HG03378 (cell line): ENCODE results near the gene NDUFV2.

Experiments
- ATAC-seq: cut with Tn5 transposase; IDR thresholded peaks from one replicate; pipeline ENCODE4 v1.9.1; 2021; ENCODE audit warnings: mild to moderate bottlenecking, moderate library complexity; ENCODE audit not compliant: unreplicated experiment

The NDUFV2 gene

GRCh38 chr18:9113468-9114149 is 11.1 kb downstream of the NDUFV2 start:
- ATAC-seq, result no peak

DNA sequence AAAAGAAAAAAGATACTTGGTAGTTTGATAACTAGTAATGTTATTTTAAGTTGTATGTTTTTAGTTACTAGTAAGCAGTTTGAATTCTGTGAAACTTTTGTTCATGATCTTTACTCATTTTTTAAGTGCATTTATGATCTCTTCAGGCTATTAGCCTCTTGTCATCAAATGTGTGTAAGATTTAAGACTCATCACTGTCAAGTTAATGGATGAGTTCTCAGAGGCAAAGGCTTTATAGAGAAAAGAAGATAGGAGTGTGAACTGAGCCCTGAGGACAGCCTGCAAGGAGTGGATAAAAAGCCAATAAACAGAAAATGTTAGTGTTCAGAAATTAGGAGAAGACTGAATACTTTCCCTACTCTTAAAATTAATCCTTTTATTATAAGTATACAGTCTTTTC is 13.5 kb downstream of the NDUFV2 start:
- ATAC-seq, result no peak

DNA sequence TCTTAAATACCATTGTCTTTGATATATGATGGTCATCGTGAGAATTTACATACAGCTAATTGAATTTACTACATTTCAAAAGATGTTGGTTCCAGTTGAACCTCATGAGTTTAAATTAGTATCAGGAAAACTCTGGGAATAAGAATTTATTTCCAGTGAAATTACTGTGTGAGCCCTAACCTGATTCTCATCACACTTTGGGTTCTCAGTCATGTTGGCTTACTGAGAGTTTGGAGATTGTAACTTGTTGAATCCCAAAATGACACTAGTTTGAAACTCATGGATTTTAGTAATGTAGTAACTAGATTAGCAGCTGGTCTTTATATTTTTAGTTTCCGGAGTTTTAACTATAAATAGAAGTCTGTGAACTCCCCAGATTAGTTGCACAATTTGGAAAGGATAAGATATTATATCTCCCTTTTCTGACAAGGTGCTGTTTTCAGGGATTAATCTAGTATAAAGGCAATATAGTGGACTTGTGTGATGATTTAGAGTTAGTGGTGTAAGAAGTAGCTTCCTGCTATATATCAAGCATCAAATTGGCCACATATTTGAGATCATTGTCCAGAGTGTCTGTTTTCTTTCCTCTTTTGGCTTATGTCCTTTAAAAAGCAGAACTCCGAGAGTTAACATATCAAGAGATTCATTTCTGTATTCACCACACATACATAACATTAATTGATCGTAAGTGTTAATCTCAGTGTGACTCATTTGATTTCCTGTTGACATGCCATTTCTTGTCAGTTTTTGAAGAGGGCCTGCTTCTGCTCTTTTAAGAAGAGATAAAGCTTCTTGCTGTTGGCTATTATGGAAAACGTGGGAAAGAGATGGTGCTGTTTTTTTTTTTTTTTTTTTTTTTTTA is 15.7 kb downstream of the NDUFV2 start:
- ATAC-seq, result peak; percentile 34

GRCh38 chr18:9120796-9121195 is 18.3 kb downstream of the NDUFV2 start:
- no peak for ATAC-seq

DNA sequence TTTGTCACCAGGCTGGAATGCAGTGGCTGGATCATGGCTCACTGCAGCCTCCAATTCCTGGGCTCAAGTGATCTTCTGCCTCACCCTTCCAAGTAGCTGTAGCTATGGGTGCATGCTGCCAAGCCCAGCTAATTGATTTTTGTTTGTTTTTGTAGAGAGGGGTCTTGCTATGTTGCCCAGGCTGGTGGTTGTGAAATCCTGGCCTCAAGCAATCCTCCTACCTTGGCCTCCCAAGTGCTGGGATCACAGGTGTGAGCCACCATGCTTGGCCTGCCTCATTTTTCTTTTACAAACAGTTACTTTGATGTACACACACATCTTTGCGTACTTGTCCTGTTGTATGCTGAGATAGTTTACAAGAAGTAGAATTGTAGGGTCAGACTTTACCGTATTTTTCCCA is 21.0 kb downstream of the NDUFV2 start:
- no peak for ATAC-seq

DNA sequence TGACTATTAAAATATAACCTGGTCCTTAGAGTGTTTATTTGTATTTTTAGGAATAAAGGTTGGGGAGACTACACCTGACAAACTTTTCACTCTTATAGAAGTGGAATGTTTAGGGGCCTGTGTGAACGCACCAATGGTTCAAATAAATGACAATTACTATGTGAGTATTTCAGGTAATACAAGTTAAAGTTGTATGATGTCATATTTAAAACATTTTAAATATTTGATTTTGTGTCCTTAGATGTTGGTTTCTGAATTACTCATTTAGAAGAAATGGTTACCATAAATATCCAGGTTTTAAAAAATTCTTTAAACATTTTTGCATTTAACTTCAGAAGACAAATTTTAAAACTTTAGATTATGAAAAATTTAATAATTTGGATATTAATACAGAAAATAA is 22.3 kb downstream of the NDUFV2 start:
- ATAC-seq, result no peak

DNA sequence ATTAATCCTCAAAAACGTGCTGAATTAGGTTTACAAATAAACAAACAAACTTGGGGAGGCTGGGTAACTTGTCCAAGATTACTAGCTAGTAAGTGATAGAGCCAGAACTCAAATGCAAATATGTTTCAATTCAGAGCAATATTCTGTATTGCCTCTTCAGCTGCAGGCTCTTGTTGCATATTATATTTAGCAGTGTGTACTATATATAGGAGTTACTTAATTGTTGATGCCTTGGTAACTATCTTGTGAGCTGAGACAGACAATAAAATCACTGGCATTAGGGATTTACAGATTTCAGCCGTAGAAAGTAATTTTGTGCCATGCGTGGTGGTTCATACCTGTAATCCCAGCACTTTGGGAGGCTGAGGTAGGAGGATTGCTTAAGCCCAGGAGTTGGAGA is 23.8 kb downstream of the NDUFV2 start:
- ATAC-seq, result no peak

DNA sequence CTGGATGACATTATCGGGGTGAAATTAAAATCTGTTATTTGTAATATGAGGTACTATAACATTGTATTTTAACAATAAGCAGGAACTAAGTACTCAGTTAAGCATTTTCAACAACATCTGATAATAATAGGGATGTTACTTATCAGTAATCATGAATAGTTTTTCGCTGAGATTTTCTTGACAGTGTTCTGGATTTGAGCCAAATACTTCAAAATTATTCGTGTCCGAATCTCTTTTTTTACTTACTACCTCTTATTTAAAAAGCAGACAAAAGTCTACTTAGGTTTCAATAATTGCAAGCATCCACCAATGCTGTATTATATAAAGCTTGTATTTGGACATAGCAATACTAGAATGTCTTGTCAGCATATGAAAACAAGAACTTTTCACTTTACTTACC is 27.7 kb downstream of the NDUFV2 start:
- no peak for ATAC-seq

DNA sequence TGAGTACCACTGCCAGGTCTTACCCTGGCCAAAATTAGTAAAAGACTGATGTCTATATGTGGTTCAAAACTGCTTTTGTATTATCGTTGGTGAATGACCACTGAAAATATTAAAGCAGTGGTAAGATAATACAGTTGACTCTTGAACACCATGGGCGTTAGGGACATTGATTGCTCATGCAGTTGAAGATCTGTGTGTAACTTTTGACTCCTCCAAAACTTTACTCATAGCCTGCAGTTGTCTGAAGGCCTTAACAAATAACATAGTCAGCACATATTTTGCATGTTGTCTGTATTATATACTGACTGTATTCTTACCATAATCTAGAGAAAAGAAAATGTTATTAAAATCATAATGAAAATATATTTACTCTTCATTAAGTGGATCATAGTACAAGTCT is 28.3 kb downstream of the NDUFV2 start:
- ATAC-seq, result no peak

GRCh38 chr18:9132628-9133027 is 30.1 kb downstream of the NDUFV2 start:
- no peak for ATAC-seq

DNA sequence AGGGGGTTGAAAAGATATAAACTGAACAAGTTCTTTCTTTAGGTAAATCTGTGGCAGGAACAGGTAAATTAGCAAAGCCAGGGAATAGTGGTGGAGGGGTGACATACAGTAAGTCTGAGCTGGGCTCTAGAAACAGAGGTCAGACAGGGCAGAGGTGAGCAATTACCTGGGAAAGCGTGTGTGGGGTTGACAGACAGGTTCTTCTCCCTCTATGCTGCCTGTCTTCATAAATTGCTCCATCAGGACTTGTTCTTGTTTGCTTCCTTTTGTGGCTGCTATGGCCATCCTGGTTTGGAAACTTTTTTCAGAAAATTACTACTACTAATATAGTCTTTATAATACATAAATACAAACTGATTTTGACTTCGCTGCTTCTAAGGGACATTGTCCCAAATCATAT is 30.7 kb downstream of the NDUFV2 start:
- ATAC-seq, result no peak

DNA sequence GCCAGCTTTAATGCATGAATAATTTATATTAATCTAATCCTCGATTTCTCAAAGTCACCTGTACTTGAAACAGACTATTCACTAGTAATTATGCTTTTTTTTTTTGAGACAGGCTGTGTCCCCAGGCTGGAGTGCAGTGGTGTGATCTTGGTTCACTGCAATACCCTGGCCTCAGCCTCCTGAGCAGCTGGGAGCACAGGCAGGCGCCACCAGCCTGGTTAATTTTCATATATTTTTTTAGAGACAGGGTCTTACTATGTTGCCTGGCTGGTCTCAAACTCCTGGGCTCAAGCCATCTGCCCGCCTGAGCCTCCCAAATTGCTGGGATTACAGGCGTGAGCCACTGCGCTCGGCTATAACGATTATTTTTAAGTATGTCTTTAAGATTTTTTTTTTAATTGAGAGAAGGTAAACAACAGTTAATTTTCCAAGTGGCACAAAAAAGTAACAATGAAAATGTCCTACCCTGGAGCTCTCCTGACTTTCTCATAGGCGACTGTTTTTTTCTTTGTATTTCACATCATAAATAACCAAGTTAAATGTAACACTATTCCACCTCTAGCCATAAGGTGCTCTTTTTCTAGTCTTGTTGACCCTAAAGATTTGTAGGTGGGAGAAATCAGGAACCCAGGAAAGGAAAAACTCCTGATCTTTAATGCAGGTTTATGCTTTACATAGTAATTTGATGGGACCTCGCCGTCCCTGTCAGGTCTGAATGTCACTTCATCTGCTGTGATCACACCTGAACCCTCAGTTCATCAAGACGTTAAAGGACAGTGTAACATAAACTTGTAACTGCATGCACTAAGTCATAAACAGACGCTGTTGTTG is 32.8 kb downstream of the NDUFV2 start:
- ATAC-seq, result no peak

DNA sequence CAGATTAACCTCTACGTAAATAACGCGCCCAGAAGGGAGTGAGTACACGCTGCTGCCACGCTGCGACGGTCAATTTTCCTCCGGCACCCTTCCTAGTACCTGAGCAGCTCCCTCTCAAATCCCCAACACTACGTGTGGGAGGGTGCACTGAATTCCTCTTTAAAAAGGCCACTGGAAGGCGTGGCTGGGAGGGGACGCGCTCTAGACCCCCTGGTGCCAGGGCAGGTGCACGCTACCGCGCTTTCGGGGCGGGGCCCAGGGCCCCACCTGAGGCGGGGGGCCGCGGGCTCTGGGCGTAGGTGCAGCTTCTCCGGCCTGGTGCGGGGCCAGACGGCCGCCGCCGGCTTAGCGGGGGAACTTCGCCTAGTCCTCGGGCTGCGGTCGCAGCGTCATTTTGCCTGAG is 33.4 kb downstream of the NDUFV2 start:
- peak; percentile 17 for ATAC-seq

DNA sequence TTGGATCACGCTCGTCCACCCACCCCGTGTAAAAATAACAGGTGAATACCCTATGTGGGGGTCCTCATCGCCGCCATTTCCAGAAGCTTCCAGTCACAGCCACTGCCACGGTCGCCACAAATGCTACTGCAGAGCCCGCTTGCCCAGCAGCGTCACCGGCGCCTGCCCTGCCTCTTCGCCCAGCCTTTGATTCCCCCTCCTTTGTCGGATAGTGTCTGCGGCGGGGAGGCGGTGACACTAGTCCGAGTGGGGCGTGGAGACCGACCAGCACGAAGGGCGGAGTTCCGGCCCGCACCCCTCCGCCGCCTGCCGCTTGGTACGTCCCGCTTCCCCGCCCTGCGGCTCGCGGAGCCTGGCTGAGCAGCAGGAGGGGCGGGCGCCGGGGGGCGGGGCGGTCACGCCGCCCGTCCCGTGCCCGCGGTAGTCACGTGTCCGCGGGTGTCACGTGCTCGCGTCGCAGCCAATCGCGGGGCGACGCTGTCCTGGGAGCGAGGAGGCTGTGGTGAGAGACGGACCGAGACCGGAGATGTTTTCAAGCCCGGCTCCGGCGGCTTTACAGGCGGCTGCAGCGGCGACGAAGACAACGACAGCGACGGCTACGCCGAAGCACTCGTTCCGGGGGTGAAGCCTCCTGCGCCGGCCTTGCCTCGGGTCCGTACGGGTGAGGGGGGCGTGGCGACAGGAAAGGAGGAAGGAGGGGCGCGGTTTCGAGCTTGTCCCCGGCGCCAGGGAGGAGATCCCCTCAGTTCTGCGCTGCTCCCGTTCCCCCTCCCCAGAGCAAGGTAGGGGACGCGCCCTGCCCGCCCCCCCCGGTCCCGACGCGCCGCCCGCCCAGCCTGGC is 34.0 kb downstream of the NDUFV2 start, which contains the start of gene ANKRD12:
TSS of gene ANKRD12 (plus strand) at position 467 of the 841 bp plus-strand sequence. CDS start 45,652 bp downstream, outside the sequence.
- peak; percentile 59 for ATAC-seq

GRCh38 chr18:9137168-9138066 is 34.9 kb downstream of the NDUFV2 start:
- ATAC-seq, result peak; percentile 10

DNA sequence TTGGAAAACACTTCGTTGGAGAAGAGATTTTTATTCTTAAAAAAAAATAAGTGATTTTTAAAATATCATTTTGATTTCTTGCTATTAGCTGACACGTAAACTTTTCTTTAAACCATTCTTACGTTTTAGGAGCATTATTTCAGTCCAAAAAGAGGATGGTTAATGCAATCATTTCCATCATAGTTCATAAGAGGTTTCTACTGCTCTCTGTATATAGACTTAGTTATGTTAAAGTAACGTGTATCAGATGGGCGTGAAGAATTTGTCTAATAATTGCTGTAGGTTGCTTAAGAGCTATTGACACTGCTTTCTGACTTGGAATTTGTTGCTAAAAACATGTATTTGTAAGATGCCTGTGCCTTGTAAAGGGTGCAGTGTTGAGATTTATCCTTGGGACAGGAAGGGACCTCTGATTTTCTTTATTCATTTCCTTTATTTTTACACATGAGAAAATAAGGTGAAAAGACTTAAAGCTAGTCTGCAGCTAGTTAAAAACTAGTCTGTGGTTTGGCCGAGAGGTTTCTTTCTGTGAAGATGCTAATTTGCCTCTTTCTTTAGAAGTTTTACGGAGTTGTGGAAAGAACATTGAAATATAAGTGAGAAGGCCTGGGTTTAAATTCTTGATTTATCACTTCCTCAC is 37.0 kb downstream of the NDUFV2 start:
- ATAC-seq, result no peak

- no peak for ATAC-seq
These were observed 37.9 kb downstream of the NDUFV2 start for GRCh38 chr18:9140381-9140780.

DNA sequence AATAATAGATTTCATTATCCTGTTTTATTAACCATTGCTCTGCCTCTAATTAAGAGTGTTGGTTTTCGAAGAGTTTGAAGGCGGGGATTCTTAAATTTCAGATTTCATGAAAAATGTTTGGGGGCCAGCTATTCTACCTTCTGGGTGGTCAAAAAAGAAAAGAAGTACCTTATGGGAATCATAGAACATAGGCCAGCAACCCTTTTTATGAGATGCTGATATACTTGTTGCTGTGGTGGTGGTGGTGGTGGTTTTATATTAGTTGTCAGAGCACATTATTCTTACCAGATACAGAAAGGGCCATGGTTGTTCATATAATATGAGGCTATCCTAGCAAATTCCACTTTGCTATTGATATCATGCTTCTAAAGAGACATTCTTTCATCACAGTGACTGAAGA is 38.5 kb downstream of the NDUFV2 start:
- ATAC-seq, result no peak

GRCh38 chr18:9146224-9146623 is 43.7 kb downstream of the NDUFV2 start:
- no peak for ATAC-seq
